ENCODE measurements around the gene MARCHF2. TPM values are rescaled to one million over a fixed set of nuclear protein-coding genes. Genes with fewer than 3 reads are reported as not detected.

MARCHF2 gene
- total RNA-seq, 6 experiments from 2014 or later: 23.5 to 30.2 (median 26.0) TPM

DNA sequence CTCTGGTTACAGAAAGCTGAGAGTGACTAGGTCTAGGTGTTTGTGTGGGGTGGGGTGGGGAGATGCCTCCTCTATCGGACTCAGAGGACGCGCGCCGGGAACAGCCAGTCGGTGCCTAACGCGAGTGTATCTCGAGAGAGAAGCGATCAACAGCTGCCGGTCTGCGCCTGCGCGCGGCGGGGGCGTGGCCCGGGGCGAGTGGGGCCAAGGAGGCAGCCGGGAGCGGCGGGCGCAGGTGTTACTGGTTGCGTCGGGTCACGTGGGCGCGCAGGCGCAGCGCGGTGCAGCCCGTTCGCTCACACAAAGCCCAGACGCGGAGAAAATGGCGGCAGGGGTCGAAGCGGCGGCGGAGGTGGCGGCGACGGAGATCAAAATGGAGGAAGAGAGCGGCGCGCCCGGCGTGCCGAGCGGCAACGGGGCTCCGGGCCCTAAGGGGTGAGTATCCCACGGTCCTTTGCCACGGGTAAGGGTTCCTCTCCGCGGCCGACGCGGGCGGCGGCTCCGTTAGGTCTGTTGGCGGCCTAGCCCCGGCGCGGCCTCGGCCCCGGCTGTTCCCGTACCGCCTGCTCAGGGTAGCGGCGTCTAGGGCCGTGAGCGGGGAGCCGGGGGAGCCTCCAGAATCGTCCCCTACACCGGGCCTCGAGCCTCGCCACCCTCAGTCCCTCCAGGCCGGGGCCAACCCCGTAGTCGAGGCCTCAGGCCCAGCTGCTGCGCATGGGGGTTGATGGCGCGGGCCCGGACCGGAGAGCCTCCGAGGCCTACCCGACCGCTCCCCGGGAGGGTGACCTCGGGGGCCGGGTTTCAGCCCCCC is 31.8 kb downstream of the MARCHF2 start, which contains the start of gene HNRNPM:
HNRNPM (plus strand) TSS at position 299 of the 811 bp plus-strand sequence; CDS start at position 323, 24 bp downstream.
- peak within 1 kb of the TSS; percentile 96 for H3K4me3 Mint-ChIP-seq
- H3K27ac Mint-ChIP-seq: peak within 1 kb of the TSS; percentile 91
- DNase-seq: peak; percentile 98
- no peaks in the 10 kb centered on the region for H3K9me3 Mint-ChIP-seq
- TF ChIP-seq, protein P1, sequence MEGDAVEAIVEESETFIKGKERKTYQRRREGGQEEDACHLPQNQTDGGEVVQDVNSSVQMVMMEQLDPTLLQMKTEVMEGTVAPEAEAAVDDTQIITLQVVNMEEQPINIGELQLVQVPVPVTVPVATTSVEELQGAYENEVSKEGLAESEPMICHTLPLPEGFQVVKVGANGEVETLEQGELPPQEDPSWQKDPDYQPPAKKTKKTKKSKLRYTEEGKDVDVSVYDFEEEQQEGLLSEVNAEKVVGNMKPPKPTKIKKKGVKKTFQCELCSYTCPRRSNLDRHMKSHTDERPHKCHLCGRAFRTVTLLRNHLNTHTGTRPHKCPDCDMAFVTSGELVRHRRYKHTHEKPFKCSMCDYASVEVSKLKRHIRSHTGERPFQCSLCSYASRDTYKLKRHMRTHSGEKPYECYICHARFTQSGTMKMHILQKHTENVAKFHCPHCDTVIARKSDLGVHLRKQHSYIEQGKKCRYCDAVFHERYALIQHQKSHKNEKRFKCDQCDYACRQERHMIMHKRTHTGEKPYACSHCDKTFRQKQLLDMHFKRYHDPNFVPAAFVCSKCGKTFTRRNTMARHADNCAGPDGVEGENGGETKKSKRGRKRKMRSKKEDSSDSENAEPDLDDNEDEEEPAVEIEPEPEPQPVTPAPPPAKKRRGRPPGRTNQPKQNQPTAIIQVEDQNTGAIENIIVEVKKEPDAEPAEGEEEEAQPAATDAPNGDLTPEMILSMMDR (IDR thresholded peaks at IDR 0.05): no peak
- H3K4me1 Mint-ChIP-seq (ENCODE audit: low read depth): peaks cover 41% of the 10 kb centered on the region
- no peaks in the 10 kb centered on the region; the same call in 1 of the 2 replicates for H3K27me3 Mint-ChIP-seq (ENCODE audit: insufficient read depth)
- peaks cover 21% of the 10 kb centered on the region for H3K36me3 Mint-ChIP-seq (ENCODE audit: low read depth)

DNA sequence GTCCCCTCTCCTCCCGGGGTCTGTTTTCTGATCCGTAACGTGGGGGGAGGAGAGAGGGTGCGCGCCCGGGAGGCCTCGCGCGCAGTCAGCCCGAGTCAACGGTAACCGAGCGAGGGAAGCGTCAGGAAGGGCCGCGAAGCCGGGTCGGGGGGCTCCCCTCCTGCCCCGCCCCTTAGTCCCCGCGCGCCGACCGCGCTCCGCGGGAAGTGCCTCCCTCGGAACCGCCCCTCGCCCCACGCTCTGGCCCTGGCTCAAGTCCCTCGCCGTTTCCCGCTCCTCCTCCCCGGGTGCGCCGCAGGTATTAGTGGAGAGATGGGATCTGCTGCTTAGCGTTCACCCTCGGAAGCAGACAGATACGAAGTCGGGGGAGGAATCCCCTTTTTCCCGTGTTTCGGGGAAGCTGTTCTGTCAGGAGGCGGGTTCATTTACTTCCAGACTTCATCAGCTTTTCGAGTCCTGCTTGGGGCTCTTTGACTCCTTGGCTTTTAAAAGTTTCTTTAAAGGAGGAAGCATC is 32.4 kb downstream of the MARCHF2 start:
- Mint-ChIP-seq H3K4me1 (ENCODE audit: low read depth) (peaks cover 44% of the 10 kb centered on the region), H3K9me3 (no peaks in the 10 kb centered on the region)
- DNase-seq: no peak

DNA sequence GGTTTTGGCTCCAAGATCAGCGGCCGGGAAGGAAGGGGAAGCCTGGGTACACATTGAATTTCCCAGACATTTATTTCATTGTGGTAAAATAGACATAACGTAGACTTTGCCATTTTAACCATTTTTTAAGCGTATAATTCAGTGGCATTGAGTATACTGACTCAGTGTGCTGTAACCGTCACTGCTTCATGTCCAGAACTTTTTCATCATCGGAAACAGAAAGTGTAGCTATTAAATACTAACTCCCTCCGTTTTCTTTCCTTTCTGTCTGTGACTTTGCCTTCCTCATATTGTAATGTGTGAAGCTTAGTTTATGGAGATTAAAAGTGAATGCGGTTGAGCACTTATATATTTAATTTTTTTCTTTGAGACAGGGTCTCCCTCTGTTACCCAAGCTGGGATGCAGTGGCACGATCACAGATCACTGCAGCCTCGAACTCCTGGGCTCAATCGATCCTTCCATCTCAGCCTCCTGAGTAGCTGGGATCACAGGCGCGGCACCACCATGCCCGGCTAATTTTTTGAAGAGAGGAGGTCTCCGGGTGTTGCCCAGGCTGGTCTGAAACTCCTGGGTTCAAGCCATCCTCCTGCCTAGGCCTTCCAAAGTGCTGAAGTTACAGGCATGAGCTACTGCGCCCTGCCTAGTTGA is 33.1 kb downstream of the MARCHF2 start:
- DNase-seq: no peak
- no peaks in the 10 kb centered on the region for H3K9me3 Mint-ChIP-seq
- H3K27me3 Mint-ChIP-seq (ENCODE audit: insufficient read depth): no peaks in the 10 kb centered on the region; the same call in 1 of the 2 replicates
- H3K27ac Mint-ChIP-seq: peak overlapping the region; percentile 74
- peaks cover 21% of the 10 kb centered on the region for H3K36me3 Mint-ChIP-seq (ENCODE audit: low read depth)
- TF ChIP-seq, protein P1 (IDR thresholded peaks at IDR 0.05): no peak
- H3K4me1 Mint-ChIP-seq (ENCODE audit: low read depth): peaks cover 47% of the 10 kb centered on the region
- H3K4me3 Mint-ChIP-seq: peak overlapping the region; percentile 96

More for the DNA sequence above, 32.4 kb downstream of the MARCHF2 start:
- H3K36me3 Mint-ChIP-seq (ENCODE audit: low read depth): peaks cover 21% of the 10 kb centered on the region
- TF ChIP-seq, protein P1 (IDR thresholded peaks at IDR 0.05): no peak
- H3K27ac Mint-ChIP-seq: peak overlapping the region; percentile 74
- peak overlapping the region; percentile 96 for H3K4me3 Mint-ChIP-seq
- H3K27me3 Mint-ChIP-seq (ENCODE audit: insufficient read depth): no peaks in the 10 kb centered on the region; the same call in 1 of the 2 replicates

DNA sequence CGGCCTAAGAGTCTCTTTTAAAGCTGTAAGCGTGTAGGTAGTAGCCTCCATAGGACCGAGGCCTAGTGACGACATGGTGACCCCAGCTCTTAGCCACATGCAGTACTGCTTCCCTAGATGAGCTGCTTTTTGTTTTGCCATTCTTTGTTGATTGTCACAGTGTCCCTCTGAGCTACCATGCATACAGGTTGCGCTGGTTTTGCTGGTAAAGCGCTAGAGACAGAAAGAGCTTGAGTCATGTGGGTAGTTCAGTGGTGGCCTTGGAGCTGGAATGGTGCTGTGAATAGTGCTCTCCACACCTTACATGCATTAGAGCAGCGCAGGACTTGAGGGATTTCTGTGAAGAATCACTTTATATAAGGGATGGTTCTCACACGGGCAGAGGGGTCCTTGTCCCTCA is 36.7 kb downstream of the MARCHF2 start:
- DNase-seq: no peak
- H3K4me1 Mint-ChIP-seq (ENCODE audit: low read depth): peaks cover 68% of the 10 kb centered on the region
- H3K4me3 Mint-ChIP-seq: no peak overlapping the region
- H3K36me3 Mint-ChIP-seq (ENCODE audit: low read depth): peaks cover 22% of the 10 kb centered on the region
- no peak overlapping the region for H3K27ac Mint-ChIP-seq
- H3K27me3 Mint-ChIP-seq (ENCODE audit: insufficient read depth): no peaks in the 10 kb centered on the region; the same call in 1 of the 2 replicates
- H3K9me3 Mint-ChIP-seq: no peaks in the 10 kb centered on the region
- TF ChIP-seq, protein P1 (IDR thresholded peaks at IDR 0.05): no peak

DNA sequence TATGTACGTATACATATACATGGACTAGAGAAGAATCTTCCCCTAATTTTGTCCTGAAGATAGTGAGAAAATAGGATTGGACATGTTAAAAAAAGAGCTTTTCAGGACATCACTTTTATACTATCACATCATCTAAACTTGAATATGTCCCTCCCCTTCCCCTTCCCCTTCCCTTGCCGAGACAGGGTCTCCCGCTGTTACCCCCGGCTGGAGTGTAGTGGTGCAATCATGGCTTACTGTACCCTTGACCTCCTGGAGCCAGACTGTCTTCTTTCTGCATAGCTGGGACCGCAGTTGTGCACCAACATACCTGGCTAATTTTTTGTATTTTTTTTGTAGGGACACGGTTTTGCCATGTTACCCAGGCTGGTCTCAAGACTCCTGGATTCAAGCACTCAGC is 38.3 kb downstream of the MARCHF2 start:
- H3K27ac Mint-ChIP-seq: peak overlapping the region; percentile 55
- peaks cover 19% of the 10 kb centered on the region for H3K36me3 Mint-ChIP-seq (ENCODE audit: low read depth)
- H3K4me1 Mint-ChIP-seq (ENCODE audit: low read depth): peaks cover 75% of the 10 kb centered on the region
- TF ChIP-seq, protein P1 (IDR thresholded peaks at IDR 0.05): no peak
- 0 out of 2 replicates have a peak overlapping the region, but pooled peaks have one; percentile 9 for H3K4me3 Mint-ChIP-seq
- no peak for DNase-seq
- H3K27me3 Mint-ChIP-seq (ENCODE audit: insufficient read depth): no peaks in the 10 kb centered on the region; the same call in 1 of the 2 replicates
- no peaks in the 10 kb centered on the region for H3K9me3 Mint-ChIP-seq

Measured in HFFc6 (cell line).